AG04449 (cell line): ENCODE measurements around the gene MMP15.
A peak's percentile ranks its signal among the peaks of the same experiment; 100 is the strongest.

Source experiments
- CTCF ChIA-PET: fragments of 350-600 bp; formaldehyde crosslinking; extraction: SDS; loops from one replicate; lab custom pipeline; 2021; ENCODE audit warnings: antibody characterized with exemption; lab: Yijun Ruan, JAX
- POLR2A ChIA-PET: fragments of 400-600, 350-600 bp; formaldehyde crosslinking; extraction: SDS; loops from one replicate; lab custom pipeline; 2020; ENCODE audit warnings: antibody characterized with exemption, inconsistent platforms; lab: Yijun Ruan, JAX
- DNase-seq: peaks from one replicate; pipeline ENCODE4 v3.0.0-alpha.2; 2010; ENCODE audit warnings: low read depth, low spot score
- H3K4me3 ChIP-seq: 2 replicates; pipeline ENCODE4 v1.5.1; 2011; ENCODE audit warnings: low read depth, mild to moderate bottlenecking, control low read depth, low read length
- CTCF ChIP-seq: IDR thresholded peaks from one replicate; pipeline ENCODE4 v1.5.1; 2011; ENCODE audit warnings: mild to moderate bottlenecking, moderate library complexity, low read length, control low read depth, inconsistent platforms; ENCODE audit not compliant: insufficient read depth; ENCODE audit errors: missing control alignments

Gene MMP15

GRCh38 chr16:57998486-57998885 lies 27.1 kb upstream of the MMP15 start:
- TF ChIP-seq CTCF: no peak
- DNase-seq: no peak
- no peak overlapping the region for H3K4me3 ChIP-seq
- ChIA-PET POLR2A (no interaction called here), CTCF (interaction anchor here (4.7 to 11.4 kb wide), 3 partner anchors 10 to 96 kb away, joined by 32 to 161 read pairs (median 56); no protein-coding TSS in a partner anchor)

GRCh38 chr16:57998992-57999365 lies 26.6 kb upstream of the MMP15 start:
- no peak for DNase-seq
- TF ChIP-seq CTCF: no peak
- ChIA-PET POLR2A (no interaction called here), CTCF (interaction anchor here (1.1 to 11.4 kb wide), 6 partner anchors 10 to 242 kb away, joined by 3 to 161 read pairs (median 20); no protein-coding TSS in a partner anchor)
- peak overlapping the region; percentile 93 for H3K4me3 ChIP-seq

GRCh38 chr16:57999366-57999970 lies 26.1 kb upstream of the MMP15 start:
- peak overlapping the region; percentile 93 for H3K4me3 ChIP-seq
- TF ChIP-seq CTCF: no peak
- CTCF ChIA-PET: interaction anchor here (0.6 to 11.4 kb wide), 11 partner anchors 11 to 1638 kb away, joined by 3 to 161 read pairs (median 7); no protein-coding TSS in a partner anchor
- DNase-seq: no peak
- POLR2A ChIA-PET: no interaction called here

GRCh38 chr16:57999971-58000705 lies 25.4 kb upstream of the MMP15 start, which contains the start of gene ZNF319:
Gene ZNF319, minus strand, starts transcription at chr16:58000672. Its CDS starts 2,407 bp downstream, at chr16:57998265.
- ChIA-PET POLR2A (no interaction called here), CTCF (interaction anchor here (0.6 to 11.4 kb wide), 15 partner anchors 11 to 1639 kb away, joined by 3 to 161 read pairs (median 3); no protein-coding TSS in a partner anchor)
- TF ChIP-seq CTCF: no peak
- peak within 1 kb of the TSS; percentile 93 for H3K4me3 ChIP-seq
- no peak for DNase-seq

- ChIA-PET POLR2A (no interaction called here), CTCF (interaction anchor here (0.6 to 11.4 kb wide), 14 partner anchors 12 to 353 kb away, joined by 3 to 161 read pairs (median 3); no protein-coding TSS in a partner anchor)
- TF ChIP-seq CTCF: peak; percentile 63
- no peak for DNase-seq
- peak within 1 kb of the TSS; percentile 93 for H3K4me3 ChIP-seq
Measured at GRCh38 chr16:58000706-58001676, 24.6 kb upstream of the MMP15 start, which contains the start of gene USB1. Gene USB1, plus strand, starts transcription at chr16:58001407. Its CDS starts 77 bp downstream, at chr16:58001484.
